ENCODE data around the gene LEKR1.
A peak's percentile ranks its signal among the peaks of the same experiment; 100 is the strongest.
"Not testable (repeated sequence)": the region's sequence is repeated elsewhere in the genome, so short reads cannot be mapped to it uniquely, and the experiment has no call there.

LEKR1 gene

GRCh38 chr3:156808025-156808424 lies 18.1 kb upstream of the LEKR1 start:
- DNase-seq: peak; percentile 72

GRCh38 chr3:156811089-156811862 lies 14.9 kb upstream of the LEKR1 start:
- peak; percentile 33 for DNase-seq

GRCh38 chr3:156812521-156813335 lies 13.4 kb upstream of the LEKR1 start:
- DNase-seq: no peak

GRCh38 chr3:156814295-156814694 lies 11.9 kb upstream of the LEKR1 start:
- DNase-seq: no peak

GRCh38 chr3:156816091-156816793 lies 9.9 kb upstream of the LEKR1 start:
- peak; percentile 71 for DNase-seq

- peak; percentile 87 for DNase-seq
These were observed 9.1 kb upstream of the LEKR1 start for GRCh38 chr3:156816794-156817645.

- no peak for DNase-seq
These were observed 8.4 kb upstream of the LEKR1 start for GRCh38 chr3:156817646-156818272.

GRCh38 chr3:156818273-156818651 lies 7.9 kb upstream of the LEKR1 start:
- DNase-seq: peak; percentile 14

GRCh38 chr3:156818890-156819289 lies 7.3 kb upstream of the LEKR1 start:
- DNase-seq: peak; percentile 85

GRCh38 chr3:156819842-156820691 lies 6.1 kb upstream of the LEKR1 start:
- peak; percentile 7 for DNase-seq

- DNase-seq: peak; percentile 3
These were observed 5.5 kb upstream of the LEKR1 start for GRCh38 chr3:156820692-156821080.

GRCh38 chr3:156822626-156823260 lies 3.4 kb upstream of the LEKR1 start:
- not testable (repeated sequence) for DNase-seq

GRCh38 chr3:156825795-156826143 lies 384 bp upstream of the LEKR1 start:
- no peak for DNase-seq

GRCh38 chr3:156826896-156827882 lies 1.0 kb downstream of the LEKR1 start:
- DNase-seq: no peak

- DNase-seq: no peak
These were observed 4.9 kb downstream of the LEKR1 start for GRCh38 chr3:156831006-156831405.

- no peak for DNase-seq
These were observed 8.3 kb downstream of the LEKR1 start for GRCh38 chr3:156834435-156834834.

GRCh38 chr3:156834962-156835535 lies 8.9 kb downstream of the LEKR1 start:
- no peak for DNase-seq

- DNase-seq: no peak
These were observed 10.5 kb downstream of the LEKR1 start for GRCh38 chr3:156836701-156837100.

GRCh38 chr3:156837115-156837514 lies 11.0 kb downstream of the LEKR1 start:
- DNase-seq: peak; percentile 83
